SK-N-SH treated with all-trans-retinoic acid at 6 μM for 48 hours (cell line): ENCODE data around the gene BIN2.
A peak's percentile ranks its signal among the peaks of the same experiment; 100 is the strongest.
"Not testable (repeated sequence)": the region's sequence is repeated elsewhere in the genome, so short reads cannot be mapped to it uniquely, and the experiment has no call there.

Experiments used
- ATAC-seq: fragments of 200-7000 bp; cut with Tn5 transposase; 3 replicates; pipeline ENCODE4 v1.9.1; 2020; ENCODE audit warnings: mild to moderate bottlenecking, moderate library complexity
- ARNTL ChIP-seq: fragments of 450-650 bp; formaldehyde crosslinking; IDR thresholded peaks from 2 replicates; pipeline ENCODE4 v1.5.0; 2020; ENCODE audit warnings: low read depth, mild to moderate bottlenecking, moderate library complexity, borderline replicate concordance
- BACH2 ChIP-seq: fragments of 250-450 bp; sonication (Bioruptor Pico); IDR thresholded peaks from 2 replicates; pipeline ENCODE4 v1.9.0; 2021; ENCODE audit warnings: mild to moderate bottlenecking, borderline replicate concordance
- CSDC2 ChIP-seq: fragments of 250-450 bp; sonication (Bioruptor Pico); IDR thresholded peaks from 2 replicates; pipeline ENCODE4 v1.5.0; 2020; ENCODE audit warnings: mild to moderate bottlenecking, moderate library complexity
- ESRRG ChIP-seq: fragments of 250-450 bp; sonication (Bioruptor Pico); IDR thresholded peaks from 2 replicates; pipeline ENCODE4 v1.6.1; 2021; ENCODE audit warnings: mild to moderate bottlenecking
- GLIS3 ChIP-seq: fragments of 250-450 bp; sonication (Bioruptor Pico); IDR thresholded peaks from 2 replicates; pipeline ENCODE4 v1.5.0; 2020; ENCODE audit warnings: mild to moderate bottlenecking, moderate library complexity
- ISL1 ChIP-seq: fragments of 250-450 bp; sonication (Bioruptor Pico); IDR thresholded peaks from 2 replicates; pipeline ENCODE4 v2.1.2; 2022; ENCODE audit warnings: mild to moderate bottlenecking, moderate library complexity
- OSR1 ChIP-seq: fragments of 250-450 bp; sonication (Bioruptor Pico); IDR thresholded peaks from 2 replicates; pipeline ENCODE4 v1.8.0; 2022; ENCODE audit warnings: moderate library complexity, mild to moderate bottlenecking, inconsistent platforms
- PPARA ChIP-seq: fragments of 250-450 bp; sonication (Bioruptor Pico); IDR thresholded peaks from 2 replicates; pipeline ENCODE4 v1.5.0; 2020; ENCODE audit warnings: mild to moderate bottlenecking, borderline replicate concordance
- RARB ChIP-seq: fragments of 250-450 bp; sonication (Bioruptor Pico); IDR thresholded peaks from 2 replicates; pipeline ENCODE4 v1.8.0; 2021; ENCODE audit warnings: mild to moderate bottlenecking, moderate library complexity
- SNAI2 ChIP-seq: fragments of 250-450 bp; sonication (Bioruptor Pico); IDR thresholded peaks from 2 replicates; pipeline ENCODE4 v1.5.0; 2020; ENCODE audit warnings: mild to moderate bottlenecking, moderate library complexity
- TCF4 ChIP-seq: fragments of 250-450 bp; sonication (Bioruptor Pico); IDR thresholded peaks from 2 replicates; pipeline ENCODE4 v1.8.0; 2021; ENCODE audit warnings: mild to moderate bottlenecking, moderate library complexity, borderline replicate concordance
- TOX ChIP-seq: fragments of 250-450 bp; sonication (Bioruptor Pico); IDR thresholded peaks from 2 replicates; pipeline ENCODE4 v1.8.0; 2021; ENCODE audit warnings: mild to moderate bottlenecking, moderate library complexity, borderline replicate concordance
- ZC3H10 ChIP-seq: fragments of 250-450 bp; sonication (Bioruptor Pico); IDR thresholded peaks from 2 replicates; pipeline ENCODE4 v1.5.1; 2021; ENCODE audit warnings: mild to moderate bottlenecking, moderate library complexity
- ZFP3 ChIP-seq: fragments of 250-450 bp; sonication (Bioruptor Pico); IDR thresholded peaks from 2 replicates; pipeline ENCODE4 v1.5.0; 2020; ENCODE audit warnings: mild to moderate bottlenecking, moderate library complexity
- ZFP30 ChIP-seq: fragments of 450-650 bp; formaldehyde crosslinking; IDR thresholded peaks from 2 replicates; pipeline ENCODE4 v1.5.0; 2022; ENCODE audit warnings: mild to moderate bottlenecking, moderate library complexity
- ZNF565 ChIP-seq: fragments of 450-650 bp; formaldehyde crosslinking; conservative IDR thresholded peaks from 2 replicates; pipeline ENCODE4 v1.5.0; 2020; ENCODE audit warnings: low read depth, mild to moderate bottlenecking, moderate library complexity
- ZNF70 ChIP-seq: fragments of 450-650 bp; formaldehyde crosslinking; IDR thresholded peaks from 2 replicates; pipeline ENCODE4 v1.5.0; 2020; ENCODE audit warnings: mild to moderate bottlenecking, moderate library complexity
- ZNF8 ChIP-seq: fragments of 450-650 bp; formaldehyde crosslinking; IDR thresholded peaks from 2 replicates; pipeline ENCODE4 v1.5.0; 2020; ENCODE audit warnings: mild to moderate bottlenecking, moderate library complexity
- TF ChIP-seq, protein P1 (sequence below): fragments of 250-450 bp; sonication (Bioruptor Pico); IDR thresholded peaks from 2 replicates; pipeline ENCODE4 v1.5.1; 2020; ENCODE audit warnings: low read depth, mild to moderate bottlenecking, moderate library complexity
- TF ChIP-seq, protein P2 (sequence below): fragments of 250-450 bp; sonication (Bioruptor Pico); IDR thresholded peaks from 2 replicates; pipeline ENCODE4 v1.5.0; 2020; ENCODE audit warnings: mild to moderate bottlenecking, moderate library complexity
- TF ChIP-seq, protein P3 (sequence below): fragments of 250-450 bp; sonication (Bioruptor Pico); IDR thresholded peaks from 2 replicates; pipeline ENCODE4 v1.8.0; 2021; ENCODE audit warnings: low read depth, mild to moderate bottlenecking, moderate library complexity, borderline replicate concordance
- TF ChIP-seq, protein P4 (sequence below): fragments of 250-450 bp; sonication (Bioruptor Pico); IDR thresholded peaks from 2 replicates; pipeline ENCODE4 v1.8.0; 2020; ENCODE audit warnings: mild to moderate bottlenecking, moderate library complexity, borderline replicate concordance

The BIN2 gene

DNA sequence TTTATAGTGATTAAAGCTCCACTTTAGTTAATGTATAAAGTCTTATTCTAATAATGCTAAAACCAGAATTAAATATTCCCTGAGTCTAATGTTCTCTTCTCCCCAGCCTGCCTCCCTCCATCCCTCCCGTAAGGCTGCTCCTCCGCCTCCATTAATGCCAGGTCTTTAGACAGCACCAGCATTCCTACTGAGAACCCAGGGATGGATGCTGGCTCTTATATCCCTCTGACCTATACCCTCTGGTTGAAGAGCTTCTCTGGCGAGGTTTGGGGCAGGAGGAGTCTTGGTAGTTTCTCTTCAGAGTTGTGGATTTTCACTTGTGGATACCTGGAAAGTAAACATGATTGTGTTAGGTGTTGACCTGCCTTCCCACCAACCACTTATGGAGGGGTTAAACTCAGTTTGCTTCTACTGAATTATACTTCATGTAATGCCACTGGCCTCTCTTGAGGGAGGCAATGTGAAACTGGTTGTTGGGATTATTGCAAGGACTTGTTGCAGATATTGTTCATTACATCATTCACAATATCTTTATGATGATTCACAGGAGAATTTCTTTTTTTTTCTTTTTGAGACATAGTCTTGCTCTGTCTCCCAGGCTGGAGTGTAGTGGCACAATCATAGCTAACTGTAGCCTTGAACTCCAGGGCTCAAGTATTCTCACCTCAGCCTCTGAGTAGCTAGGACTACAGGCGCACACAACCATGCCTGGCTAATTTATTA lies 42.6 kb downstream of the BIN2 start:
- ATAC-seq: peak; percentile 68
- TF ChIP-seq ISL1 (CRISPR knock-in tag) (no peak), ZNF70 (no peak), TCF4 (CRISPR knock-in tag) (no peak), GLIS3 (CRISPR knock-in tag) (no peak), ZNF8 (CRISPR knock-in tag) (no peak), ZNF565 (CRISPR knock-in tag) (no peak)

DNA sequence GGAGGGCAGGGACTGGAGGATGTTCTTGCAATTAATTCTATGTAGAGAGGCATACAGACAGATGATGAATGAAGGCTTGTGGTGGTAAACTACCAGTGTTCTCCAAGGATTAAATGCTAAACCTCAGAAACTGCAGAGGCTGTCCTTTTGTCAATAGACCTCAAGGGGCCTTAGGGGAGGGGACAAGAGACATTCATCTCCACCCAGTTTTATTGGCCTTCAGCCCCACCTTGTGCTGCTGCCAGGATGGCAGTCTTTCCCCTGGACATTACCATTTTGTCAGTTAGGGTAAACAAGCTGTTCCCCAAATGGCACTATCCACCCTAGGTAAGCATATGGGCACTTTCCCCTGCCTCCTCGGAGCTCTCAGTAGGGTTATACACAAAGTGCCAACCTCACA lies 48.9 kb downstream of the BIN2 start:
- TF ChIP-seq, protein P1, sequence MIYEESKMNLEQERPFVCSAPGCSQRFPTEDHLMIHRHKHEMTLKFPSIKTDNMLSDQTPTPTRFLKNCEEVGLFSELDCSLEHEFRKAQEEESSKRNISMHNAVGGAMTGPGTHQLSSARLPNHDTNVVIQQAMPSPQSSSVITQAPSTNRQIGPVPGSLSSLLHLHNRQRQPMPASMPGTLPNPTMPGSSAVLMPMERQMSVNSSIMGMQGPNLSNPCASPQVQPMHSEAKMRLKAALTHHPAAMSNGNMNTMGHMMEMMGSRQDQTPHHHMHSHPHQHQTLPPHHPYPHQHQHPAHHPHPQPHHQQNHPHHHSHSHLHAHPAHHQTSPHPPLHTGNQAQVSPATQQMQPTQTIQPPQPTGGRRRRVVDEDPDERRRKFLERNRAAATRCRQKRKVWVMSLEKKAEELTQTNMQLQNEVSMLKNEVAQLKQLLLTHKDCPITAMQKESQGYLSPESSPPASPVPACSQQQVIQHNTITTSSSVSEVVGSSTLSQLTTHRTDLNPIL: no peak
- TF ChIP-seq PPARA (CRISPR knock-in tag) (no peak), ZFP30 (CRISPR knock-in tag) (no peak), ZNF70 (no peak), SNAI2 (CRISPR knock-in tag) (no peak), ZC3H10 (CRISPR knock-in tag) (no peak), CSDC2 (CRISPR knock-in tag) (no peak), ISL1 (CRISPR knock-in tag) (no peak), ZNF565 (CRISPR knock-in tag) (no peak), TCF4 (CRISPR knock-in tag) (no peak)

DNA sequence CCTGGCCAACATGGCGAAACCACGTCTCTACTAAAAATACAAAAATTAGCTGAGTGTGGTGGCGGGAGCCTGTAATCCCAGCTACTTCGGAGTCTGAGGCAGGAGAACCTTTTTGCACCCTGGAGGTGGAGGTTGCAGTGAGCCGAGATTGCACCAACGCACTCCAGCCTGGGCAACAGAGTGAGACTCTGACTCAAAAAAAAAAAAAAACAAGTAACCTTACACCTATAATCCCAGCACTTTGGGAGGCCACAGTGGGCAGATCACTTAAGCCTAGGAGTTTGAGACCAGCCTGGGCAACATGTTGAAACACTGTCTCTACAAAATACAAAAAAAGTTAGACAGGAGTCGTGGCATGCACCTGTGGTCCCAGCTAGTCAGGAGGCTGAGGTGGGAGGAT lies 51.2 kb downstream of the BIN2 start:
- ATAC-seq: not testable (repeated sequence)

More for the DNA sequence above, 48.9 kb downstream of the BIN2 start:
- ATAC-seq: no peak

DNA sequence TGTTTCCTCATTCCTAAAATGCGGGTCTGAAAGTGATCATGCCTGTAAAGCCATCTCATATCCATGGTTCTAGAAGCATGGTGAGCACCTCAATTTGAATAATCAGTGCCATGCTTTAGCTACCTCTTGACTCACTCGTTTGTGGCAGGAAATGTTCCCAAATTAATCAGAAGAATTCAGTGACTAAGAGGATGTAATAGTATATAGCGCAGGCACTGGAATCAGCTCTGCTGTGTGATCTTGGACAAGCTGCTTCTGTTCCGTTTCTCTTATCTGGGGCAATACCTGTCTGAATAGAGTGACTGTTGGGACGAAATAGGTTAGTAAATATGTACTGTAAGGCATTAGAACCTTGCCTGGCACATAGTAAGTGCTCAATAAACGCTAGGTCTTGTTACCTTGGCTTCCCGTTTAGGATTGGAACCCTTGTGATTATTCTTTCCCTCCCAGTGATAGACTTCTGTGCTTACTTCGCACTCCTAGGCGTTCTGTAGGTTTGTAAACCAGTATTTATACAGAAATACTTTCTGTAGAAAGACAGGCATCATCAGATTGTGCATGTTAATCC lies 52.9 kb downstream of the BIN2 start:
- TF ChIP-seq ZC3H10 (CRISPR knock-in tag) (no peak), CSDC2 (CRISPR knock-in tag) (no peak), OSR1 (CRISPR knock-in tag) (no peak), SNAI2 (CRISPR knock-in tag) (no peak), GLIS3 (CRISPR knock-in tag) (no peak), RARB (CRISPR knock-in tag) (no peak), TOX (CRISPR knock-in tag) (no peak), PPARA (CRISPR knock-in tag) (no peak)
- TF ChIP-seq, protein P2, sequence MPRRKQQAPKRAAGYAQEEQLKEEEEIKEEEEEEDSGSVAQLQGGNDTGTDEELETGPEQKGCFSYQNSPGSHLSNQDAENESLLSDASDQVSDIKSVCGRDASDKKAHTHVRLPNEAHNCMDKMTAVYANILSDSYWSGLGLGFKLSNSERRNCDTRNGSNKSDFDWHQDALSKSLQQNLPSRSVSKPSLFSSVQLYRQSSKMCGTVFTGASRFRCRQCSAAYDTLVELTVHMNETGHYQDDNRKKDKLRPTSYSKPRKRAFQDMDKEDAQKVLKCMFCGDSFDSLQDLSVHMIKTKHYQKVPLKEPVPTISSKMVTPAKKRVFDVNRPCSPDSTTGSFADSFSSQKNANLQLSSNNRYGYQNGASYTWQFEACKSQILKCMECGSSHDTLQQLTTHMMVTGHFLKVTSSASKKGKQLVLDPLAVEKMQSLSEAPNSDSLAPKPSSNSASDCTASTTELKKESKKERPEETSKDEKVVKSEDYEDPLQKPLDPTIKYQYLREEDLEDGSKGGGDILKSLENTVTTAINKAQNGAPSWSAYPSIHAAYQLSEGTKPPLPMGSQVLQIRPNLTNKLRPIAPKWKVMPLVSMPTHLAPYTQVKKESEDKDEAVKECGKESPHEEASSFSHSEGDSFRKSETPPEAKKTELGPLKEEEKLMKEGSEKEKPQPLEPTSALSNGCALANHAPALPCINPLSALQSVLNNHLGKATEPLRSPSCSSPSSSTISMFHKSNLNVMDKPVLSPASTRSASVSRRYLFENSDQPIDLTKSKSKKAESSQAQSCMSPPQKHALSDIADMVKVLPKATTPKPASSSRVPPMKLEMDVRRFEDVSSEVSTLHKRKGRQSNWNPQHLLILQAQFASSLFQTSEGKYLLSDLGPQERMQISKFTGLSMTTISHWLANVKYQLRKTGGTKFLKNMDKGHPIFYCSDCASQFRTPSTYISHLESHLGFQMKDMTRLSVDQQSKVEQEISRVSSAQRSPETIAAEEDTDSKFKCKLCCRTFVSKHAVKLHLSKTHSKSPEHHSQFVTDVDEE: no peak
- TF ChIP-seq, protein P3, sequence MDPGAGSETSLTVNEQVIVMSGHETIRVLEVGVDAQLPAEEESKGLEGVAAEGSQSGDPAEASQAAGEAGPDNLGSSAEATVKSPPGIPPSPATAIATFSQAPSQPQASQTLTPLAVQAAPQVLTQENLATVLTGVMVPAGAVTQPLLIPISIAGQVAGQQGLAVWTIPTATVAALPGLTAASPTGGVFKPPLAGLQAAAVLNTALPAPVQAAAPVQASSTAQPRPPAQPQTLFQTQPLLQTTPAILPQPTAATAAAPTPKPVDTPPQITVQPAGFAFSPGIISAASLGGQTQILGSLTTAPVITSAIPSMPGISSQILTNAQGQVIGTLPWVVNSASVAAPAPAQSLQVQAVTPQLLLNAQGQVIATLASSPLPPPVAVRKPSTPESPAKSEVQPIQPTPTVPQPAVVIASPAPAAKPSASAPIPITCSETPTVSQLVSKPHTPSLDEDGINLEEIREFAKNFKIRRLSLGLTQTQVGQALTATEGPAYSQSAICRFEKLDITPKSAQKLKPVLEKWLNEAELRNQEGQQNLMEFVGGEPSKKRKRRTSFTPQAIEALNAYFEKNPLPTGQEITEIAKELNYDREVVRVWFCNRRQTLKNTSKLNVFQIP: no peak
- TF ChIP-seq, all 23 proteins: peak for 0
- peak; percentile 84 for ATAC-seq

DNA sequence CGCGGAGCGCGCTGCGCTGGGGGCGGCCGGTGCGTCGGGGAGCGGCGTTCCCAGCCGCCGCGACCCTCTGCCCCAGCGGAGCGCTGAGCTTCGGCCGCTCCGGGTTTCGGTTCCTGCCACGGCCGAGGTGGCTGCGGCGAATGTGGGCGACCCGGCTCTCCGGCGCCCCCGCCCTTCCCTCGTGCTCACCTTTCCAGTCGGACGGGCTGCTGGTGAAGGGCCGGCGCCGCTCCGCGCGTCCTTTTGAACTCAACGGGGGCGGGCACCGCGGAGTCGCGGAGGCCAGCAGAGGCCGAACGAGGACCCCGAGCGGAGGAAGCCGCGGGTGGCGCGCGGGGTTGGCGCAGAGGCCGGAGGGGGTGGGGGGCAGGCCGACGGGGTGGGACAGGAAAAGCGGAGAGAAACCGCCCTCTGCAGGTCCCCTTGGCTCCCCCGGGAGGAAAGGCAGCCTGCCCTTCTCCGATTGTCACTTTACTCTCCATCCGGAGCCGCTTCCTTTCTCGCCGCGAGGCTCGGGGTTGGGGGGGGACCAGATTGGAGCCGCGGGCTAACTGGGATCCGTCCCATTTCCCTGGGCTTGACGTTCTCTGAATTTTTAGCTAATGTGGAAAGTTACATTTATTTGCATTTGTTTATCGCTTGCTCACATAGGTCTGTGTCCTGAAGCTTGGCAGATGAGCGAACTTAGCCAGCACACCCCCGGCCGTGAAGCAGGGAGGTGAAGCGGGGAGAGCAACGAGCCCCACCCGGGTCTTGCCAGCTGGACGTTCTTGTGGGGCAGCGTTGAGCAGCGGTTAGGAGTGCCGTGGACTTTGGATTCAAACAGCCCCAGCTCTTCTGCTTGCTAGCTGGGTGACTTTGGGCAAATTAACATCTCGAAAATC lies 53.7 kb downstream of the BIN2 start, which contains the start of gene SMAGP:
TSS of gene SMAGP (minus strand) at position 349 of the 884 bp plus-strand sequence. CDS start 1,137 bp downstream, outside the sequence.
- TF ChIP-seq RARB (CRISPR knock-in tag) (no peak), OSR1 (CRISPR knock-in tag) (no peak), SNAI2 (CRISPR knock-in tag) (no peak), ZFP3 (no peak), ARNTL (CRISPR knock-in tag) (no peak), ZNF8 (CRISPR knock-in tag) (no peak), CSDC2 (CRISPR knock-in tag) (no peak), ESRRG (CRISPR knock-in tag) (no peak), ISL1 (CRISPR knock-in tag) (no peak), ZNF70 (no peak), ZNF565 (CRISPR knock-in tag) (no peak), ZC3H10 (CRISPR knock-in tag) (no peak), BACH2 (CRISPR knock-in tag) (no peak), TOX (CRISPR knock-in tag) (no peak)
- TF ChIP-seq, protein P4, sequence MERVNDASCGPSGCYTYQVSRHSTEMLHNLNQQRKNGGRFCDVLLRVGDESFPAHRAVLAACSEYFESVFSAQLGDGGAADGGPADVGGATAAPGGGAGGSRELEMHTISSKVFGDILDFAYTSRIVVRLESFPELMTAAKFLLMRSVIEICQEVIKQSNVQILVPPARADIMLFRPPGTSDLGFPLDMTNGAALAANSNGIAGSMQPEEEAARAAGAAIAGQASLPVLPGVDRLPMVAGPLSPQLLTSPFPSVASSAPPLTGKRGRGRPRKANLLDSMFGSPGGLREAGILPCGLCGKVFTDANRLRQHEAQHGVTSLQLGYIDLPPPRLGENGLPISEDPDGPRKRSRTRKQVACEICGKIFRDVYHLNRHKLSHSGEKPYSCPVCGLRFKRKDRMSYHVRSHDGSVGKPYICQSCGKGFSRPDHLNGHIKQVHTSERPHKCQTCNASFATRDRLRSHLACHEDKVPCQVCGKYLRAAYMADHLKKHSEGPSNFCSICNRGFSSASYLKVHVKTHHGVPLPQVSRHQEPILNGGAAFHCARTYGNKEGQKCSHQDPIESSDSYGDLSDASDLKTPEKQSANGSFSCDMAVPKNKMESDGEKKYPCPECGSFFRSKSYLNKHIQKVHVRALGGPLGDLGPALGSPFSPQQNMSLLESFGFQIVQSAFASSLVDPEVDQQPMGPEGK (CRISPR knock-in tag): no peak
- TF ChIP-seq, protein P1: no peak
- peak; percentile 68 for ATAC-seq
